ENCODE data around the gene PUS3.

- TF ChIP-seq CTCF (IDR thresholded peaks at IDR 0.05; ENCODE audit: poor library complexity): no peak
- no peak for TF ChIP-seq EZH2phosphoT487 (IDR thresholded peaks at IDR 0.05; ENCODE audit: low read depth, severe bottlenecking, unreplicated experiment)
- no peak for TF ChIP-seq EZH2 (IDR thresholded peaks at IDR 0.05; ENCODE audit: borderline replicate concordance)
Measured at GRCh38 chr11:125931116-125931515, 28.1 kb upstream of the PUS3 start.

Measured in hepatocyte (in vitro differentiated cells).